HG03565 (cell line): ENCODE results near the gene EID3.

Source experiments
- ATAC-seq: cut with Tn5 transposase; IDR thresholded peaks from one replicate; pipeline ENCODE4 v1.9.1; 2021; ENCODE audit warnings: mild to moderate bottlenecking, moderate library complexity; ENCODE audit not compliant: unreplicated experiment

Gene EID3

GRCh38 chr12:104333692-104334255 is 30.2 kb downstream of the EID3 start:
- ATAC-seq = no peak

DNA sequence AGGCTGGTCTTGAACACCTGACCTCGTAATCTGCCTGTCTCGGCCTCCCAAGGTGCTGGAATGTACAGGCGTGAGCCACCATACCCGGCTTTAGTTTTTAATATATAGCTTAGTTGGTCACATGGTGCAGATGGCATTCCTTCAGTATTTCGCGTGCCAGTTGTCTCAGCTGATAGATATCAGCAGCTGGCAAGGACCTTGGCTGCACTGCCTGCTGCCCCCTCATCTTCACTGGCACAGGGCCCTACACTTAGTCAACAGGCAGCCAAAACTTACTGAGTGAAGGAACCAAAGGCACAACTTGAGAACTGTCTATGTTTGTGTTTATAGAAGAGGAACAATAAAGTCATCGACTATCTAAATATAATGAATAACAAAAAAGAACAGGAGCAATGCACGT is 31.0 kb downstream of the EID3 start:
- ATAC-seq = no peak

GRCh38 chr12:104336115-104336514 is 32.6 kb downstream of the EID3 start:
- no peak for ATAC-seq

DNA sequence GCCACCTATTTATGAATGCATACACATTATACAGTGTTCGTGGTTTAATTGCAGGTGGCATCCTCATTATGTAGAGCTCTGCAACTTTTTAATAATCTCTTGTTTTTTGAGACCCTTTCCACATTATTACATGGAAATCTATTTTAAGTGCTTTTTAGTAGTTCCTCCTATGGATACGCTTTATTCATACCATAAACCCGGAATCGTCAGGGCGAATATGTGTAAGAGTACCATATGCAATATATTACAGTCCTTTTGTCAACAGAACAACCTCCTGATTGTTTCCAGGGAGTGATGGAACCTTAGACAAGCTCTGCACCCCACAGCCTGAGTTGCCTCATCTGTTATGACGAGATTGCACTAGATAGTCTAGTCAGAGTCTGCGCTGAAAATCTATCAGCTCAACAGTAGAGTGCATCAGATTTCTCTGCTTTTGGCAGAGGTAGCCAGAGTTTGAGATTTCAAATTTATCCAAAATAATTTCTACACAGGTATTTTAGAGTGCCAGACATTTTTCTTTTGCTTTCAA is 33.6 kb downstream of the EID3 start:
- ATAC-seq = no peak

GRCh38 chr12:104339663-104340062 is 36.1 kb downstream of the EID3 start:
- ATAC-seq = no peak

DNA sequence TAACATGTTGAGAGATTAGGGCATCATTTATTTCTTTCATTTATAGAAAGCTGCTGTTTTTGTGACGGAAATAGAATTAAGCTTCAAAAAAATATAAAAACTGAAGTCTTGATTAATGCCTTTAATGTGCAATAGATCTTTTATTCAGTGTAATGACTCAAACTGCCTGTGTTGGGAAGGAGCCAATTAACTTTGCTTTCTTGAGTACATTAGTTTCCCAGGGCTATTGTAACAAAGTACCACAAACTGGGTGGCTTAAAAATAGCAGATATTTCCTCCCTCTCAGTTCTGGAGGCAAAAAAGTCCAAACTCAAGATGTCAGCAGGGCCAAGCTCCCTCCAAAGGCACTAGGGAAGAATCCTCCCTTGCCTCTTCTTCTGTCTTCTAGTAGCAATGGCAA is 36.6 kb downstream of the EID3 start:
- no peak for ATAC-seq

GRCh38 chr12:104340925-104341611 is 37.5 kb downstream of the EID3 start:
- no peak for ATAC-seq

GRCh38 chr12:104342147-104342546 is 38.6 kb downstream of the EID3 start:
- ATAC-seq = no peak

- ATAC-seq = no peak
Observed at GRCh38 chr12:104342635-104343249, 39.2 kb downstream of the EID3 start.

DNA sequence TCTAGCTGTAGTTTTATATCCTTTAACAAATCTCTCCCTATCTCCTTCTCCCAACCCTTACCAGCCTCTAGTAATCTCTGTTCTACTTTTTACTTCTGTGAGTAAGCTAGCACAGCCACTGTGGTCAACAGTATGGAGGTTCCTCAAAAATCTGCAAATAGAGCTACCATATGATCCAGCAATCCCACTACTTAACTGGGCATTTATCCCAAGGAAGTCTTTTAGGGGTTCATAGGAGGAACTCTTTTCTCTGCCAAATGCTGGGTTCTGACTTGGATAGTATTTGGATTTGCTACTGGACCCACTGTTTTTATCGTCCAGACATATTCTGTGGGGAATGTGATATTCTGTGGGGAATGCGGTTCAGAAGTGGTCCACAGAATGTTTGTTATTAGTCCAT is 41.1 kb downstream of the EID3 start:
- ATAC-seq = no peak

DNA sequence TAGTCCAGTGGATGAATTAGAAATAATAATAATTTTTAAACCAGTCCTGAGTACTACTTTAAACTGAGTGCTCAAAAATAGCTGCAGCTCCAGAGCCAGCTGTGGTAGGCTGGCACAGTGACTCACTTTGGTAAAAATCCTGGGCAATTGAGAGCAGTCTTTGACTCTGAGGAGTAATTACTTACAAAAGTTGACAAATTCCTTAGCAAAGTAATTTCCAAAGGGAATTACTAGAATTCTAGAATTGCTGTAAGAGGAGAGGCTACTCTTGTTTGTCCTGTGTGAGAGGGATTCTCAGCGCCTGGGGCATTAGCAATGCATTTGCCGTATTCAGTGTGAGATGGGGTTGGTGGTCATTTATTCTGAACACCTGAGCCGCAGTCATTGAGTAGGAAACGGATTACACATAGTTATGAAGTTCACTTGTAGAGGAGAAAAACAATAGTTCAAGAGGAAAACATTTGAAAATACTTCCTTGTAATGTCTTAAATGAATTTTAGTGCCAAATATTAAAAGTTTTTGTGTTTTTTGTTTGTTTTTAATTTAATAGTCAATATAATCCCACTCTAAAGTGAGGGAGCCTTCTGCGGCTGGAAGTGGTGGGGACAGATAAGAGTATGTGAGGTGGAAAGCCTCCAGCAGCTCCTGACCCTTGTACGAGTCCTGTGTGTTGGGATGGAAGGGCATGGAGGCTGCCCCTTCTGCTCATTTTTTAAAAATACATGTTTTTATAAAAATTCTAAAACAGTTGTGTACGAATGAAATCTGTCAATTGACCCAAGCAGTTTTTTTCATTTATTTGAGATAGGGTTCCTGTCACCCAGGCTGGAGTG is 41.9 kb downstream of the EID3 start:
- no peak for ATAC-seq

DNA sequence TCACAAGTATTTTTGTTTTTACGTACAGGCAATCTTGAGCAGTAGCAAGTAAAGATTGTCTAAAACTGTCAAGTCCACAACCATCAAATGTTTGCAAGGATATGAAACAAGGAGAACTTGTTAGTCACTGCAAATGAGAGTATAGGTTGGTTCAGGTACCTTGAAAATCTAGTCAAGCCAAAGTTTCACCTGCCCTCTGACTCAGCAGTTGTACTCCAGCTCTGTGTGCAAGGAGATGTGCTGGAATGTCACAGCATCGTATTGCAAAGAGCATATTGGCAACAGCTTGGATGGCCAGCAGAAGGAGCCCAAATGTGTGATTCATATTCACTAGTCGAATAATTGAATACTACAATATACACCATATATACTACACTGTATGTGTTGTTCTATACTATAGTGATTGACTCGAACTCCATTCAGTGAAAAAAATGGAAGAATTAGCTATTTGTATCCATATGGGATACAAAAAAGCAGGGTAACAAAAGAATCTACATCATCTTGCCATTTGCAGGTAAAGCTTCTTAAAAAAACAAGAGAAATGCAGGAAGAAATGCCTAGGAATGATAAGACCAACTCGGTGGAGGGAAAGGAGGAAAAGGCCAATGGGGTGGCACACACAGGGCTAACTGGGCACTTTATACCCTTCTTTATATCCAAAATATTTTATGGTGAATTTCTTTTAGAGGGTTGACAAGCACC is 44.0 kb downstream of the EID3 start:
- ATAC-seq = no peak

DNA sequence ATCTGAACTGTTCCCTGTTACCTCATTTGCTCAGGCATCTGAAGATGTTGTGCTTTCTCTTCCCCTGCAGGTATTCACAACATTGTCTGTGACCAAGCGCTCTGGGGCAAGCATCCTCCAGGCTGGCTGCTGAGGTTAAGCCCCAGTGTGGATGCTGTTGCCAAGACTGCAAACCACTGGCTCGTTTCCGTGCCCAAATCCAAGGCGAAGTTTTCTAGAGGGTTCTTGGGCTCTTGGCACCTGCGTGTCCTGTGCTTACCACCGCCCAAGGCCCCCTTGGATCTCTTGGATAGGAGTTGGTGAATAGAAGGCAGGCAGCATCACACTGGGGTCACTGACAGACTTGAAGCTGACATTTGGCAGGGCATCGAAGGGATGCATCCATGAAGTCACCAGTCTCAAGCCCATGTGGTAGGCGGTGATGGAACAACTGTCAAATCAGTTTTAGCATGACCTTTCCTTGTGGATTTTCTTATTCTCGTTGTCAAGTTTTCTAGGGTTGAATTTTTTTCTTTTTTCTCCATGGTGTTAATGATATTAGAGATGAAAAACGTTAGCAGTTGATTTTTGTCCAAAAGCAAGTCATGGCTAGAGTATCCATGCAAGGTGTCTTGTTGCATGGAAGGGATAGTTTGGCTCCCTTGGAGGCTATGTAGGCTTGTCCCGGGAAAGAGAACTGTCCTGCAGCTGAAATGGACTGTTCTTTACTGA is 44.9 kb downstream of the EID3 start:
- ATAC-seq = no peak

GRCh38 chr12:104348994-104349494 is 45.5 kb downstream of the EID3 start:
- ATAC-seq = no peak

- no peak for ATAC-seq
Observed at GRCh38 chr12:104350211-104351056, 46.9 kb downstream of the EID3 start.

- no peak for ATAC-seq
Observed at GRCh38 chr12:104351057-104351983, 47.8 kb downstream of the EID3 start.

DNA sequence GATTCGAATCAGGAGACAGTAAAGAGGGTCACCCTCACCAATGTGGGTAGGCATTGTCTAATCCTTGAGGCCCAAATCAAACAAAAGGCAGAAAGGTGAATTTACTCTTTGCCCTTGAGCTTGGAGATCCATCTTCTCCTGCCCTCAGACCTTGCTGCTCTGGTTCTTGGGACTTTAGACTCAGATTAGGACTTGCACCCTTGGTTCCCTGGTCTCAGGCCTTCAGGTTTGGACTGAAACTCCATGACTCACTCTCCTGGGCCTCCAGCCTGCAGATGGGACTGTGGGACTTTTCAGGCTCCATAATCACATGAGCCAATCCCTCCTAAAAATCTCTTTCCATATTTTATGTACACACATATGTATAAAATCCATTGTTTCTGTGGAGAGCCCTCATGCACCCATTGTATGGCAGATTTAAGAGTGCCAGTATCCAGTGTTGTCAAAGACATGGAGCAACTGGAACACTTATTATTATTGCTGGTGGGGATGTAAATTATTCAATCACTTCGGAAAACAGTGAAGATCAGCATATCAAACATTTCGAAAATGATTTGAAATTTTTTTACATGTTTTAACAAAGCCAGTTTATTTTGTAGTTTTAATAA is 48.7 kb downstream of the EID3 start:
- no peak for ATAC-seq
